HG03159 (cell line): ENCODE results near the gene ECHS1.
A peak's percentile ranks its signal among the peaks of the same experiment; 100 is the strongest.
"Not testable (repeated sequence)": the region's sequence is repeated elsewhere in the genome, so short reads cannot be mapped to it uniquely, and the experiment has no call there.

Experiments
- ATAC-seq: cut with Tn5 transposase; IDR thresholded peaks from one replicate; pipeline ENCODE4 v1.9.1; 2021; ENCODE audit warnings: mild to moderate bottlenecking, moderate library complexity; ENCODE audit not compliant: unreplicated experiment

ECHS1 gene

GRCh38 chr10:133373174-133374090 is at the start of gene ECHS1:
Gene ECHS1, minus strand, starts transcription at chr10:133373354. Its CDS starts 21 bp downstream, at chr10:133373333.
- ATAC-seq, result peak; percentile 95

GRCh38 chr10:133422223-133422806 is 49.2 kb upstream of the ECHS1 start:
- ATAC-seq, result no peak

- no peak for ATAC-seq
Measured at GRCh38 chr10:133421336-133422222, 48.4 kb upstream of the ECHS1 start.

- no peak for ATAC-seq
Measured at GRCh38 chr10:133420579-133420978, 47.4 kb upstream of the ECHS1 start.

GRCh38 chr10:133420028-133420427 is 46.9 kb upstream of the ECHS1 start:
- no peak for ATAC-seq

- no peak for ATAC-seq
Measured at GRCh38 chr10:133419211-133419950, 46.2 kb upstream of the ECHS1 start.

GRCh38 chr10:133418289-133418993 is 45.3 kb upstream of the ECHS1 start:
- ATAC-seq, result no peak

- ATAC-seq, result no peak
Measured at GRCh38 chr10:133415752-133416151, 42.6 kb upstream of the ECHS1 start.

GRCh38 chr10:133414401-133414800 is 41.2 kb upstream of the ECHS1 start:
- not testable (repeated sequence) for ATAC-seq

GRCh38 chr10:133412381-133412711 is 39.2 kb upstream of the ECHS1 start:
- ATAC-seq, result no peak

GRCh38 chr10:133411523-133412380 is 38.6 kb upstream of the ECHS1 start:
- ATAC-seq, result no peak

- ATAC-seq, result peak; percentile 44
Measured at GRCh38 chr10:133405844-133406527, 32.8 kb upstream of the ECHS1 start.

GRCh38 chr10:133405272-133405671 is 32.1 kb upstream of the ECHS1 start:
- no peak for ATAC-seq

GRCh38 chr10:133403784-133404183 is 30.6 kb upstream of the ECHS1 start:
- ATAC-seq, result no peak

- no peak for ATAC-seq
Measured at GRCh38 chr10:133403359-133403758, 30.2 kb upstream of the ECHS1 start.

GRCh38 chr10:133401981-133402725 is 29.0 kb upstream of the ECHS1 start:
- ATAC-seq, result no peak

GRCh38 chr10:133401500-133401899 is 28.3 kb upstream of the ECHS1 start:
- peak; percentile 16 for ATAC-seq
